ENCODE data around the gene TNIK.

- TF ChIP-seq POLR2A (IDR thresholded peaks at IDR 0.05) (no peak), CTCF (IDR thresholded peaks at IDR 0.05) (no peak)
Observed at GRCh38 chr3:171198781-171199472, 261.3 kb downstream of the TNIK start.

Data from prostate gland (tissue), 2 donors.